Kidney epithelial cell (primary cell): ENCODE measurements around the gene CENPP. TPM values are rescaled to one million over a fixed set of nuclear protein-coding genes. Genes with fewer than 3 reads are reported as not detected.

Source experiments
- DNase-seq: peaks from one replicate; pipeline ENCODE4 v3.0.0-alpha.2; 2010; ENCODE audit warnings: low read depth
- H3K27me3 ChIP-seq: 2 replicates; pipeline ENCODE4 v1.6.0; 2011; ENCODE audit warnings: low read length; ENCODE audit not compliant: control insufficient read depth, insufficient read depth
- H3K36me3 ChIP-seq: 2 replicates; pipeline ENCODE4 v1.5.1; 2011; ENCODE audit warnings: low read length; ENCODE audit not compliant: control insufficient read depth, insufficient read depth
- H3K4me3 ChIP-seq: 2 replicates; pipeline ENCODE4 v1.5.1; 2011; ENCODE audit warnings: low read depth, mild to moderate bottlenecking, control low read depth, low read length
- CTCF ChIP-seq: IDR thresholded peaks from 2 replicates; pipeline ENCODE4 v1.5.1; 2011; ENCODE audit warnings: mild to moderate bottlenecking, moderate library complexity, low read length, control low read depth, inconsistent platforms; ENCODE audit not compliant: insufficient read depth, poor library complexity, severe bottlenecking
- total RNA-seq: library from RNA; depleted of rRNA; stranded (reverse); fragments of >200 nt; gene quantifications from 2 replicates; pipeline ENCODE4 v1.2.3, GENCODE V29; 2015

CENPP gene
- total RNA-seq, 1 donor from 2014 or later: 1.4 TPM

- DNase-seq: no peak
- peaks cover 4% of the 10 kb centered on the region for H3K36me3 ChIP-seq
- H3K4me3 ChIP-seq: no peak overlapping the region
These were observed 312.3 kb downstream of the CENPP start for GRCh38 chr9:92637886-92638620.

GRCh38 chr9:92638621-92639101 lies 312.9 kb downstream of the CENPP start:
- Histone ChIP-seq H3K36me3 (peaks cover 4% of the 10 kb centered on the region), H3K4me3 (no peak overlapping the region), H3K27me3 (no peaks in the 10 kb centered on the region)
- no peak for DNase-seq
- TF ChIP-seq CTCF: no peak

More at GRCh38 chr9:92637886-92638620, 312.3 kb downstream of the CENPP start:
- H3K27me3 ChIP-seq: no peaks in the 10 kb centered on the region
- TF ChIP-seq CTCF: no peak

- H3K27me3 ChIP-seq: no peaks in the 10 kb centered on the region
- DNase-seq: no peak
- peaks cover 4% of the 10 kb centered on the region for H3K36me3 ChIP-seq
- H3K4me3 ChIP-seq: no peak overlapping the region
- no peak for TF ChIP-seq CTCF
These were observed 313.4 kb downstream of the CENPP start for GRCh38 chr9:92639124-92639523.

GRCh38 chr9:92639791-92640271 lies 314.1 kb downstream of the CENPP start:
- H3K36me3 ChIP-seq: peaks cover 6% of the 10 kb centered on the region
- TF ChIP-seq CTCF: no peak
- no peaks in the 10 kb centered on the region for H3K27me3 ChIP-seq

GRCh38 chr9:92640398-92641091 lies 314.8 kb downstream of the CENPP start:
- H3K27me3 ChIP-seq: no peaks in the 10 kb centered on the region
- H3K36me3 ChIP-seq: peaks cover 5% of the 10 kb centered on the region
- DNase-seq: no peak
- TF ChIP-seq CTCF: no peak
- no peak overlapping the region for H3K4me3 ChIP-seq

More at GRCh38 chr9:92639791-92640271, 314.1 kb downstream of the CENPP start:
- H3K4me3 ChIP-seq: no peak overlapping the region
- DNase-seq: no peak
